ENCODE measurements around the gene COX14. TPM values are rescaled to one million over a fixed set of nuclear protein-coding genes. Genes with fewer than 3 reads are reported as not detected.

Gene COX14
- total RNA-seq, 1 donor from 2014 or later, result 22.7 TPM

DNA sequence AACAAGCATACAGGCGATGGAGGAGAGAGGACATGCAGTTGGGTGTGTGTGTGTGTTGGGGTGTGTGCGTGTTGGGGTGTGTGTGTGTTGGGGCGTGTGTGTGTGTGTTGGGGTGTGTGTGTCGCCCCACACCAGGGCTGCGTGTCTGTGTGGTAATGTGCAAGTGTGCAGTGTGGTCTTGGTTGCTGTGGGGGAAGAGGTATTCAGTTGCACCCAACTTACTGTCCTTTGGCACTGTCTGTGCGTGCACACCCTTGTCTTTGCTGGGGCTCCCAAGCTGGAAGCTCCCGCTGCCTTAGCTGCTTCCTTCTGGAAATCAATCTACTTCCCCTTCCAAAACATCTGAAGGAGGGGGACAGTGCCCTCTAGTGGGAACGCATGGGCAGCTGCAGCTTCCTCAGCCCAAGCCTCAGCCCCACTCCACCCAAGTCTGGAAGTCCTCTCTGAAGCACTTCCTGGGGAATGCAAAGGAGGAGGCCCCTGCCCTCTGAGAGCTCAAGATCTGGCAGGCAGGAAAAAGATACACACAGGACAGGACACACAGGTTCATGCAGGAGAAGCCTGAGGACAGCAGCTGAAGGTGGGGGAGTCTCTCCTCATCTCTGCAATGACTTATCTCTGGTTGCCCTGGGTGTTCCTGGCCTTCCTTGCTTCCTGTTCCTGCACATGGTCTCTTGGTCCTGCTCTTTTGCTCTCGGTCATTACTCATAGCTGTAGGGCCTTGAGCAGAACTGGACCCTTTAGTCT is 41.5 kb upstream of the COX14 start:
- no peak overlapping the region for H3K27ac ChIP-seq
- no peaks in the 10 kb centered on the region for H3K9me3 Mint-ChIP-seq
- no peak for TF ChIP-seq EZH2phosphoT487 (IDR thresholded peaks at IDR 0.05)
- TF ChIP-seq, protein P1, sequence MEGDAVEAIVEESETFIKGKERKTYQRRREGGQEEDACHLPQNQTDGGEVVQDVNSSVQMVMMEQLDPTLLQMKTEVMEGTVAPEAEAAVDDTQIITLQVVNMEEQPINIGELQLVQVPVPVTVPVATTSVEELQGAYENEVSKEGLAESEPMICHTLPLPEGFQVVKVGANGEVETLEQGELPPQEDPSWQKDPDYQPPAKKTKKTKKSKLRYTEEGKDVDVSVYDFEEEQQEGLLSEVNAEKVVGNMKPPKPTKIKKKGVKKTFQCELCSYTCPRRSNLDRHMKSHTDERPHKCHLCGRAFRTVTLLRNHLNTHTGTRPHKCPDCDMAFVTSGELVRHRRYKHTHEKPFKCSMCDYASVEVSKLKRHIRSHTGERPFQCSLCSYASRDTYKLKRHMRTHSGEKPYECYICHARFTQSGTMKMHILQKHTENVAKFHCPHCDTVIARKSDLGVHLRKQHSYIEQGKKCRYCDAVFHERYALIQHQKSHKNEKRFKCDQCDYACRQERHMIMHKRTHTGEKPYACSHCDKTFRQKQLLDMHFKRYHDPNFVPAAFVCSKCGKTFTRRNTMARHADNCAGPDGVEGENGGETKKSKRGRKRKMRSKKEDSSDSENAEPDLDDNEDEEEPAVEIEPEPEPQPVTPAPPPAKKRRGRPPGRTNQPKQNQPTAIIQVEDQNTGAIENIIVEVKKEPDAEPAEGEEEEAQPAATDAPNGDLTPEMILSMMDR (IDR thresholded peaks at IDR 0.05), result peak; percentile 93
- H4K20me1 ChIP-seq (ENCODE audit: low read depth), result no peaks in the 10 kb centered on the region
- H3F3A ChIP-seq (ENCODE audit: low read depth), result no peaks in the 10 kb centered on the region
- H3K4me2 ChIP-seq, result no peak overlapping the region
- H3K4me3 ChIP-seq, result no peak overlapping the region
- peak; percentile 86 for DNase-seq (ENCODE audit: low spot score)
- no peaks in the 10 kb centered on the region for H3K27me3 ChIP-seq
- no peak overlapping the region for H2AFZ ChIP-seq (replicated peaks)
- H3K4me1 Mint-ChIP-seq, result peaks cover 19% of the 10 kb centered on the region
- peak overlapping the region; percentile 44 for H3K27ac Mint-ChIP-seq
- H3K4me3 Mint-ChIP-seq, result no peak overlapping the region
- H3K4me1 ChIP-seq, result no peaks in the 10 kb centered on the region
- no peaks in the 10 kb centered on the region for H3K9me3 ChIP-seq (ENCODE audit: low read depth)
- no peaks in the 10 kb centered on the region for H3K36me3 ChIP-seq
- no peaks in the 10 kb centered on the region for H3K36me3 Mint-ChIP-seq
- no peaks in the 10 kb centered on the region for H3K79me2 ChIP-seq (ENCODE audit: low read depth)
- no peak overlapping the region for H3K9ac ChIP-seq
- H3K27me3 Mint-ChIP-seq (ENCODE audit: insufficient read depth, low read depth), result peaks cover 2% of the 10 kb centered on the region

DNA sequence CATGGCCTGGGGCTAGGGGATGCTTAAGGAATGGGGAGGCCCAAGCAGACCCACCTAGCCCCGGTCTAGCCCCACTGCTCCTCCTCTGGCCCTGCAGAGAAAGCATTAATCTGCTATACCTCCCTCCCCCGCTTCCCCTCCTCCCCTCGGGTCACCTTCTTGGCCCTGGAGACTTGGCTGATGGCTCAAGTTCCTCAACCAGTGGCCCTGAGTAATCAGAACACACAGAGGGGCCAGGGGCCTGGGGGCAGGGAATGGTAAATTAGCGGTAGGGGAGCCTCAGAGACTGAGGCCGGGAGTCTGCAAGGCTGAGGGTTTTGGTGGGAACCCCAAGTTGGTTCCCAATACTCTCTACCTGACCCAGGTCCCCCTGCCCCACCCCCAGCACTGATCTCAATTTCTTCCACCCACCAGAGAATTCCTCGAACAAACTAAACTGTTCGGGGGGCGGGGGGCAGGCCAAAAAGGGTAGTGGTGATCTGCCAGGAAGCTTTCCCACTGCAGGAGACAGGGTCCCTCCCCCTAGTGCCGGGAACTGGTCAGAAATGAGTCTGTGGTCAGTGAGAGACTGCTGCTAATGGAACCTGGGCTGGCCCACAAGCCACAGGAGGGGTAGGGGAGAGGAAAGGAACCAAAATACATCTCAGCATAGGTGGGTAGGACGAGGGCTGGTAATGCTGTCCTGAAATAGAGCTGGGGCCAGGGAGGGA is 39.7 kb upstream of the COX14 start:
- no peak for DNase-seq (ENCODE audit: low spot score)

DNA sequence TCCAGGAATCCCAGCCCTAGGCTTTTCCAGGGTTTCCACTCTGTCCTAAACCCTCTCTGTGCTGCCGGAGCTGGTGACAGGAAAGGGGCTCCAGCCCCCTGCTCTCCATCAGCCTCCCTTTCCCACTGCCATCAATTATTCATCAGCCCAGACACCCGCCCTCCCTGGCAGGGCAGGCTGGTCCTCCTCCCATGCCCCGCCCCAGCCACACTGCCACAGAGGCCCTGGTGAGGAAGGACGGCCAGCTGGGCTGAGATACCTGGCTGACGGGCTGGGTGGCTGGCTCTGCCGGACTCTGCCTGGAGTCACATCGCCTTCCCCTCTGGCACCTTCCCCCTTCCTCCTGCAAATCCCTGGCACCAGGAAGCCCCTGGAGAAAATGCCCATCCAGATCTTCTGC is 38.8 kb upstream of the COX14 start:
- no peak overlapping the region for H3K9ac ChIP-seq
- H4K20me1 ChIP-seq (ENCODE audit: low read depth), result no peaks in the 10 kb centered on the region
- peaks cover 19% of the 10 kb centered on the region for H3K4me1 Mint-ChIP-seq
- H3K27ac ChIP-seq, result no peak overlapping the region
- no peaks in the 10 kb centered on the region for H3K36me3 Mint-ChIP-seq
- H3K79me2 ChIP-seq (ENCODE audit: low read depth), result no peaks in the 10 kb centered on the region
- H3K4me1 ChIP-seq, result no peaks in the 10 kb centered on the region
- H2AFZ ChIP-seq (replicated peaks), result no peak overlapping the region
- H3K27ac Mint-ChIP-seq, result peak overlapping the region; percentile 65
- H3K9me3 Mint-ChIP-seq, result no peaks in the 10 kb centered on the region
- H3K27me3 ChIP-seq, result no peaks in the 10 kb centered on the region
- TF ChIP-seq EZH2 (IDR thresholded peaks at IDR 0.05), result no peak
- no peak overlapping the region for H3K4me3 ChIP-seq
- DNase-seq (ENCODE audit: low spot score), result no peak
- H3K36me3 ChIP-seq, result no peaks in the 10 kb centered on the region
- H3F3A ChIP-seq (ENCODE audit: low read depth), result no peaks in the 10 kb centered on the region
- peaks cover 4% of the 10 kb centered on the region for H3K27me3 Mint-ChIP-seq (ENCODE audit: insufficient read depth, low read depth)
- H3K9me3 ChIP-seq (ENCODE audit: low read depth), result no peaks in the 10 kb centered on the region
- H3K4me3 Mint-ChIP-seq, result no peak overlapping the region
- no peak overlapping the region for H3K4me2 ChIP-seq

More for the DNA sequence above, 39.7 kb upstream of the COX14 start:
- H3K27ac Mint-ChIP-seq, result peak overlapping the region; percentile 44
- TF ChIP-seq EZH2 (IDR thresholded peaks at IDR 0.05) (no peak), EZH2phosphoT487 (IDR thresholded peaks at IDR 0.05) (no peak)
- TF ChIP-seq, protein P1 (IDR thresholded peaks at IDR 0.05), result no peak
- no peak overlapping the region for H3K4me3 ChIP-seq
- no peaks in the 10 kb centered on the region for H3K36me3 Mint-ChIP-seq
- no peak overlapping the region for H3K4me3 Mint-ChIP-seq
- peaks cover 19% of the 10 kb centered on the region for H3K4me1 Mint-ChIP-seq
- H3K27ac ChIP-seq, result no peak overlapping the region
- H3K27me3 Mint-ChIP-seq (ENCODE audit: insufficient read depth, low read depth), result peaks cover 4% of the 10 kb centered on the region
- no peak overlapping the region for H2AFZ ChIP-seq (replicated peaks)
- H3K4me1 ChIP-seq, result no peaks in the 10 kb centered on the region
- no peaks in the 10 kb centered on the region for H3K9me3 Mint-ChIP-seq
- H3K9me3 ChIP-seq (ENCODE audit: low read depth), result no peaks in the 10 kb centered on the region
- no peaks in the 10 kb centered on the region for H4K20me1 ChIP-seq (ENCODE audit: low read depth)
- H3K27me3 ChIP-seq, result no peaks in the 10 kb centered on the region
- no peak overlapping the region for H3K4me2 ChIP-seq
- no peaks in the 10 kb centered on the region for H3K36me3 ChIP-seq
- H3K79me2 ChIP-seq (ENCODE audit: low read depth), result no peaks in the 10 kb centered on the region
- H3F3A ChIP-seq (ENCODE audit: low read depth), result no peaks in the 10 kb centered on the region
- H3K9ac ChIP-seq, result no peak overlapping the region

DNA sequence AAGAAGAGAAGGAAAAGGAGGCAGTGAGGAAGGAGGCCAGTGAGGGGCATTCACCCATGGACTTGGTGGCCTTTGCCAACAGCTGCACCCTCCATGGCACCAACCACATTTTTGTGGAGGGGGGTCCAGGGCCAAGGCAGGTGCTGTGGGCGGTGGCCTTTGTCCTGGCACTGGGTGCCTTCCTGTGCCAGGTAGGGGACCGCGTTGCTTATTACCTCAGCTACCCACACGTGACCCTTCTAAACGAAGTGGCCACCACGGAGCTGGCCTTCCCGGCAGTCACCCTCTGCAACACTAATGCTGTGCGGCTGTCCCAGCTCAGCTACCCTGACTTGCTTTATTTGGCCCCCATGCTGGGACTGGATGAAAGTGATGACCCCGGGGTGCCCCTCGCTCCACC is 38.3 kb upstream of the COX14 start:
- no peak overlapping the region for H3K27ac ChIP-seq
- H3K27ac Mint-ChIP-seq, result no peak overlapping the region

More for the DNA sequence above, 38.3 kb upstream of the COX14 start:
- H3K9me3 Mint-ChIP-seq, result no peaks in the 10 kb centered on the region
- H3K4me3 Mint-ChIP-seq, result no peak overlapping the region
- no peak for DNase-seq (ENCODE audit: low spot score)
- no peak overlapping the region for H3K4me3 ChIP-seq
- no peaks in the 10 kb centered on the region for H3K4me1 ChIP-seq
- H3K27me3 Mint-ChIP-seq (ENCODE audit: insufficient read depth, low read depth), result peaks cover 4% of the 10 kb centered on the region
- TF ChIP-seq EZH2 (IDR thresholded peaks at IDR 0.05), result no peak
- TF ChIP-seq, protein P1 (IDR thresholded peaks at IDR 0.05), result no peak
- no peak for TF ChIP-seq EZH2phosphoT487 (IDR thresholded peaks at IDR 0.05)
- H3K36me3 ChIP-seq, result no peaks in the 10 kb centered on the region
- H3K36me3 Mint-ChIP-seq, result no peaks in the 10 kb centered on the region
- no peaks in the 10 kb centered on the region for H3K27me3 ChIP-seq
- no peaks in the 10 kb centered on the region for H3K9me3 ChIP-seq (ENCODE audit: low read depth)
- H3K79me2 ChIP-seq (ENCODE audit: low read depth), result no peaks in the 10 kb centered on the region
- no peaks in the 10 kb centered on the region for H4K20me1 ChIP-seq (ENCODE audit: low read depth)
- peaks cover 19% of the 10 kb centered on the region for H3K4me1 Mint-ChIP-seq
- no peaks in the 10 kb centered on the region for H3F3A ChIP-seq (ENCODE audit: low read depth)
- H3K4me2 ChIP-seq, result no peak overlapping the region
- H3K9ac ChIP-seq, result no peak overlapping the region
- no peak overlapping the region for H2AFZ ChIP-seq (replicated peaks)

Measured in neural progenitor cell (in vitro differentiated cells).